Small intestine (tissue), 7 donors: ENCODE results near the gene TIMM21. TPM values are rescaled to one million over a fixed set of nuclear protein-coding genes. Genes with fewer than 3 reads are reported as not detected.

Experiments
- DNase-seq, 2 donors: peaks; one replicate each; pipeline versions ENCODE4 v3.0.0 to v3.0.0-alpha.2; 2013
- FAIRE-seq: peaks from 2 replicates; lab custom pipeline; 2012; peaks lifted over from hg19 to GRCh38; lab: Jason Lieb, UNC
- H3K27ac ChIP-seq, 3 donors: one replicate each; pipeline ENCODE4 v1.5.1; 2013; ENCODE audit warnings: low read length in 2 of 3, mild to moderate bottlenecking in 2 of 3, control low read depth in 1 of 3, inconsistent platforms in 1 of 3, low read depth in 1 of 3, moderate library complexity in 1 of 3
- H3K27me3 ChIP-seq, 3 donors: one replicate each; pipeline ENCODE4 v1.6.1; 2013; ENCODE audit warnings: low read length in 3 of 3, inconsistent platforms in 1 of 3; ENCODE audit not compliant: control insufficient read depth in 3 of 3, insufficient read depth in 3 of 3
- H3K36me3 ChIP-seq, 3 donors: one replicate each; pipeline ENCODE4 v1.6.1; 2013; ENCODE audit warnings: low read length in 3 of 3, inconsistent platforms in 1 of 3, low read depth in 1 of 3, mild to moderate bottlenecking in 1 of 3, moderate library complexity in 1 of 3; ENCODE audit not compliant: control insufficient read depth in 3 of 3, insufficient read depth in 2 of 3
- H3K4me1 ChIP-seq, 3 donors: one replicate each; pipeline ENCODE4 v1.6.1; 2013; ENCODE audit warnings: low read length in 2 of 3, inconsistent platforms in 1 of 3, low read depth in 1 of 3, mild to moderate bottlenecking in 1 of 3, moderate library complexity in 1 of 3; ENCODE audit not compliant: control insufficient read depth in 3 of 3, insufficient read depth in 2 of 3
- H3K4me3 ChIP-seq, 3 donors: one replicate each; pipeline ENCODE4 v1.5.1; 2013; ENCODE audit warnings: low read length in 3 of 3, control low read depth in 1 of 3, inconsistent platforms in 1 of 3, low read depth in 1 of 3, mild to moderate bottlenecking in 1 of 3, moderate library complexity in 1 of 3
- H3K9me3 ChIP-seq, 2 donors: one replicate each; pipeline ENCODE4 v1.6.1; 2013; ENCODE audit warnings: low read depth in 1 of 2, low read length in 1 of 2; ENCODE audit not compliant: control insufficient read depth in 2 of 2, insufficient read depth in 1 of 2
- WGBS, 3 donors: extraction: QIAGEN DNeasy Blood & Tissue Kit; methylation state at CpG; one replicate each; pipeline ENCODE4 v1.1.7; 2013; 5-methylcytosine and 5-hydroxymethylcytosine counted together
- polyA plus RNA-seq, 4 donors: library from polyadenylated mRNA; stranded (reverse) in 3 of 4; unstranded in 1 of 4; fragments of 200-250 nt in 3 of 4; fragments of 120-200 nt in 1 of 4; gene quantifications; one replicate each; pipeline versions ENCODE4 v1.2.1 to v1.2.3, GENCODE V29; 2013
- donor health status: healthy with polysubstance abuse.
- donor health status: control.
- donor health status: control.
- donor health status: Bipolar disorder and iron deficiency.
- donor health status: healthy.

The TIMM21 gene
- polyA plus RNA-seq, 4 donors = 9.2 to 31.2 (median 21.8) TPM

- WGBS, 3 donors = 84 to 94% (median 89%) methylated on average over 3 of the region's 3 CpGs
- peaks cover 0 to 3% (median 0%) of the 10 kb centered on the region in 3 donors for H3K4me1 ChIP-seq
- H3K9me3 ChIP-seq = no peaks in the 10 kb centered on the region
- H3K27ac ChIP-seq = no peak overlapping the region
- no peak for DNase-seq
- no peak for FAIRE-seq
- peaks cover 0 to 3% (median 3%) of the 10 kb centered on the region in 3 donors for H3K27me3 ChIP-seq
- no peak overlapping the region for H3K4me3 ChIP-seq
- no peaks in the 10 kb centered on the region for H3K36me3 ChIP-seq
These were observed 50.1 kb downstream of the TIMM21 start for GRCh38 chr18:74198453-74198852.

DNA sequence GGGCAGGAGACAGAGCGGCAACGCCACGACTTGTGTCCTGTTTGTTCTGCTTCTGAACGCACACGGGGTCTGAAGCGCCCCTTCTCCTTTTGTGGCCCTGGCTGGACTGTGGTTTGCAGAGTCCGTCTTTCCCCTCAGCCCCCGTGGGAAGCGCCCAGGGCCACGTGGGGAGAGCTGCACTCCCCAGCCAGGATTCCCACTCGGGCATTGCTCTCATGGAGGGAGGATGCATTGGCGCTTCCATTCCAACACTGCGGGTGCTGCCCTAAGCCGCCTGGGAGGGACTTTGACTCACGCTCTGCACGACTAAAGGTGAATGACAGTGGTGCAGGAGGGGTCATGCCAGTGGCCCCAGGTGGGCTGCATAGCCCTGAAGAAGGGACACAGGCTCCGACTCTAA lies 52.5 kb downstream of the TIMM21 start:
- H3K36me3 ChIP-seq = no peaks in the 10 kb centered on the region
- no peak overlapping the region for H3K4me3 ChIP-seq
- H3K4me1 ChIP-seq = peaks cover 0 to 3% (median 0%) of the 10 kb centered on the region in 3 donors
- FAIRE-seq (no peak), DNase-seq (no peak)
- no peaks in the 10 kb centered on the region for H3K27me3 ChIP-seq
- H3K27ac ChIP-seq = no peak overlapping the region
- 77 to 80% (median 79%) methylated on average over 17 of the region's 17 CpGs for WGBS, 3 donors
- no peaks in the 10 kb centered on the region for H3K9me3 ChIP-seq

DNA sequence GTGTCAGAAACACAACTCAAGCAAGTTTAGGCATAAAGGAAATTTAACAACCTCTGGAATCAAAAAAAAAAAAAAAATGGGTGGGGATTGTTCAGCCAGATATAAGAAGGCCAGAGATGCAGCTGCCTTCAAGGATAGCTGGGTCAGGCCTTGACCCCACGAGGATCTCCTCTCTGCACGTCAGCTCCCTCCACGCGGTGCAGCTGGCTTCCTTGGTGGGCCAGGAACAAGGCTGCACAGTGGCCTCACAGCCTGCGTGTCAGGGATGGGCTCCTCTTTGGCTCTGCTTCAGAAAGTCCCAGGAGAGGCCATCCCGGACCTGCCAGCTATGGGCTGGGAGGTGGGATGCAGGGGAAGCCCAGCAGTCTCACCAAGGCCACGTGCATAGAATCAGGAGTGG lies 55.5 kb downstream of the TIMM21 start:
- peaks cover 0 to 3% (median 0%) of the 10 kb centered on the region in 3 donors for H3K4me1 ChIP-seq
- H3K9me3 ChIP-seq = no peaks in the 10 kb centered on the region
- no peak for FAIRE-seq
- no peaks in the 10 kb centered on the region for H3K36me3 ChIP-seq
- no peaks in the 10 kb centered on the region for H3K27me3 ChIP-seq
- WGBS, 3 donors = 43 to 56% (median 54%) methylated on average over 7 of the region's 7 CpGs
- H3K4me3 ChIP-seq = no peak overlapping the region
- no peak for DNase-seq
- no peak overlapping the region for H3K27ac ChIP-seq

DNA sequence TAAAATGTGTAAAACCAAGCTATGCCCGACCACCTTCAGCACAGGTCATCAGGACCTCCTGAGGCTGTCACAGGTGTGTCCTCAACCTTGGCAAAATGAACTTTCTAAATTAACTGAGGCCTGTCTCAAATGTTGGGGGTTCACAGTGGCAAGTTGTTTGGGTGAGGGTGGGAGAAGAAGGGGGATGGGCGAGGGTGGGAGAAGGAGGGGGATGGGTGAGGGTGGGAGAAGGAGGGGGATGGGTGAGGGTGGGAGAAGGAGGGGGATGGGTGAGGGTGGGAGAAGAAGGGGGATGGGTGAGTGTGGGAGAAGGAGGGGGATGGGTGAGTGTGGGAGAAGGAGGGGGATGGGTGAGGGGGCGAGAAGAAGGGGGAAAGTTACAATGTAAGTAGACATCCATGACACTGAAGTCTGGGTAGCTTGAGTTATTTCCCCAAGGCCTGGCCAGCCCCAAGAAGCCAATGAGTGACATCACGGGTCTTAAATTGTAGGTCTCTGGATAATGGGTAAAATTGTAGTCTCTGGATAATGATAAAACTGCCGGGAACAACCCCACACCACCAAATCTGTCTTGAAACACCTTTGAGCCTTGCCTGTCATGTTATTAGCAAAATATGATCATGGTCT lies 56.3 kb downstream of the TIMM21 start:
- 58 to 87% (median 66%) methylated on average over 5 of the region's 5 CpGs for WGBS, 3 donors
- no peaks in the 10 kb centered on the region for H3K36me3 ChIP-seq
- FAIRE-seq = no peak
- no peaks in the 10 kb centered on the region for H3K9me3 ChIP-seq
- H3K4me1 ChIP-seq = peaks cover 0 to 3% (median 0%) of the 10 kb centered on the region in 3 donors
- H3K27ac ChIP-seq = no peak overlapping the region
- H3K4me3 ChIP-seq = no peak overlapping the region
- no peak for DNase-seq
- no peaks in the 10 kb centered on the region for H3K27me3 ChIP-seq

Other genes starting within 250 kb of the TIMM21 start
- gene FBXO15, start 689 bp upstream of the TIMM21 start, polyA plus RNA-seq = under 1 TPM in 2 of 4 donors, not detected in 2; 0.28 to 0.83 TPM
- gene CYB5A, start 143.4 kb downstream of the TIMM21 start, polyA plus RNA-seq = 1,000 to 10,000 TPM in 1 of 4 donors, 100 to 1,000 TPM in 2, 10 to 100 TPM in 1; 91.1 to 1,144 (median 565) TPM
- gene C18orf63, start 167.3 kb downstream of the TIMM21 start, polyA plus RNA-seq = not detected